ENCODE measurements around the gene GLIPR1L1. TPM values are rescaled to one million over a fixed set of nuclear protein-coding genes. Genes with fewer than 3 reads are reported as not detected.

GLIPR1L1 gene
- total and polyA plus RNA-seq, 2 experiments from 2014 or later = 4.4 TPM; not detected in 1

DNA sequence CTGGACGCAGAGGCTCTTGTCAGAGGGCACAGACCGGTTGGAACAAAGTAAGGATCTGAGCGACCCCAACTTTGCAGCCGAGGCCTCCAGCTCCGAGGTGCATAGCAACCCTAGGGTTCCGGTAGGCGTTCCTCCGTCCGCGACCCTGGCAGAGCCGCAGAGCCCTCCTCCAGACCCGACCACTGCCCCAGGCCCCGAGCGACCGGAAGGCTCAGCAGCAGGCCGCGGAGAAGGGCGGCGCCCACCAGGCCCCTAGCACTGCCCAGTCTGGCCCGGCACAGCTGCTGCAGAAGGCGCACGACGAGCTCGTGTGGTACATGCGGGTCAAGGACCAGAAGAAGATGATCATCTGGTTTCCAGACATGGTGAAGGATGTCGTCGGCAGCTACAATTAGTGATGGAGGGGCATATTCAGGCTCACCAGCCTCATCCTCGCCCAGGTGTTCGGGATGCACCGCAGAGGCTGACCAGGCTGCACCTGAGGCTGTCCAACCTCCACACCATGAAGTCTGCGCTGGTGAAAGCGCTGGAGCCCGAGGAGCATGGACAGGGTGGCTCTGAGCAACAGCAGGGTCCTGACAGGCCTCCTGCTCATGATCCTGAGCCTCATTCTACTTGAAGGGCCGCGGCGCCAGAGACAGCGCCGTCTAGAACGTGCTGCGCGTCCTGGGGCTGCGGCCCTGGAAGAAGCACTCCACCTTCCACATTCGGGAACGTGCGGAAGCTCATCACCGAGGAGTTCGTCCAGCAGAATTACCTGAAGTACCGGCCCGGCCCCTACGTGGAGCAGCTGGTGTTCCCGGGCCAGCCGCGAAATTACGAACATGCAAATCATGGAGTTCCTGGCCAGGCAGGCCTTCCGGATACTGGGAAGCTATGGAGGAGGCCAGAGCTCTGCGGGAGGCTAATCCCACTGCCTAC is 28.8 kb upstream of the GLIPR1L1 start:
- Histone ChIP-seq H4K20me1 (replicated peaks; ENCODE audit: insufficient read depth) (no peaks in the 10 kb centered on the region), H3K4me1 (ENCODE audit: insufficient read depth) (no peaks in the 10 kb centered on the region; the same call in 1 of the 2 replicates), H3K27me3 (ENCODE audit: insufficient read depth) (no peaks in the 10 kb centered on the region), H3K36me3 (ENCODE audit: insufficient read depth) (no peaks in the 10 kb centered on the region), H3K9me2 (ENCODE audit: insufficient read depth) (peaks cover 9% of the 10 kb centered on the region), H3F3A (replicated peaks; ENCODE audit: low read depth) (no peaks in the 10 kb centered on the region), H3K4me2 (no peak overlapping the region), H3K27ac (ENCODE audit: low read depth) (no peak overlapping the region), H3K4me3 (no peak overlapping the region), H3K79me2 (replicated peaks; ENCODE audit: insufficient read depth) (no peaks in the 10 kb centered on the region), H2AFZ (peak overlapping the region; percentile 40; the same call in 1 of the 2 replicates)
- Mint-ChIP-seq H3K9me3 (no peaks in the 10 kb centered on the region; the same call in 2 of the 3 replicates), H3K4me1 (no peaks in the 10 kb centered on the region; the same call in 2 of the 3 replicates), H3K4me3 (no peak overlapping the region), H3K36me3 (ENCODE audit: low read depth) (no peaks in the 10 kb centered on the region), H3K27ac (no peak overlapping the region), H3K27me3 (ENCODE audit: insufficient read depth, low read depth, poor library complexity) (peaks cover 1% of the 10 kb centered on the region)
- no peak for DNase-seq (ENCODE audit: low spot score)
- TF ChIP-seq, protein P1, sequence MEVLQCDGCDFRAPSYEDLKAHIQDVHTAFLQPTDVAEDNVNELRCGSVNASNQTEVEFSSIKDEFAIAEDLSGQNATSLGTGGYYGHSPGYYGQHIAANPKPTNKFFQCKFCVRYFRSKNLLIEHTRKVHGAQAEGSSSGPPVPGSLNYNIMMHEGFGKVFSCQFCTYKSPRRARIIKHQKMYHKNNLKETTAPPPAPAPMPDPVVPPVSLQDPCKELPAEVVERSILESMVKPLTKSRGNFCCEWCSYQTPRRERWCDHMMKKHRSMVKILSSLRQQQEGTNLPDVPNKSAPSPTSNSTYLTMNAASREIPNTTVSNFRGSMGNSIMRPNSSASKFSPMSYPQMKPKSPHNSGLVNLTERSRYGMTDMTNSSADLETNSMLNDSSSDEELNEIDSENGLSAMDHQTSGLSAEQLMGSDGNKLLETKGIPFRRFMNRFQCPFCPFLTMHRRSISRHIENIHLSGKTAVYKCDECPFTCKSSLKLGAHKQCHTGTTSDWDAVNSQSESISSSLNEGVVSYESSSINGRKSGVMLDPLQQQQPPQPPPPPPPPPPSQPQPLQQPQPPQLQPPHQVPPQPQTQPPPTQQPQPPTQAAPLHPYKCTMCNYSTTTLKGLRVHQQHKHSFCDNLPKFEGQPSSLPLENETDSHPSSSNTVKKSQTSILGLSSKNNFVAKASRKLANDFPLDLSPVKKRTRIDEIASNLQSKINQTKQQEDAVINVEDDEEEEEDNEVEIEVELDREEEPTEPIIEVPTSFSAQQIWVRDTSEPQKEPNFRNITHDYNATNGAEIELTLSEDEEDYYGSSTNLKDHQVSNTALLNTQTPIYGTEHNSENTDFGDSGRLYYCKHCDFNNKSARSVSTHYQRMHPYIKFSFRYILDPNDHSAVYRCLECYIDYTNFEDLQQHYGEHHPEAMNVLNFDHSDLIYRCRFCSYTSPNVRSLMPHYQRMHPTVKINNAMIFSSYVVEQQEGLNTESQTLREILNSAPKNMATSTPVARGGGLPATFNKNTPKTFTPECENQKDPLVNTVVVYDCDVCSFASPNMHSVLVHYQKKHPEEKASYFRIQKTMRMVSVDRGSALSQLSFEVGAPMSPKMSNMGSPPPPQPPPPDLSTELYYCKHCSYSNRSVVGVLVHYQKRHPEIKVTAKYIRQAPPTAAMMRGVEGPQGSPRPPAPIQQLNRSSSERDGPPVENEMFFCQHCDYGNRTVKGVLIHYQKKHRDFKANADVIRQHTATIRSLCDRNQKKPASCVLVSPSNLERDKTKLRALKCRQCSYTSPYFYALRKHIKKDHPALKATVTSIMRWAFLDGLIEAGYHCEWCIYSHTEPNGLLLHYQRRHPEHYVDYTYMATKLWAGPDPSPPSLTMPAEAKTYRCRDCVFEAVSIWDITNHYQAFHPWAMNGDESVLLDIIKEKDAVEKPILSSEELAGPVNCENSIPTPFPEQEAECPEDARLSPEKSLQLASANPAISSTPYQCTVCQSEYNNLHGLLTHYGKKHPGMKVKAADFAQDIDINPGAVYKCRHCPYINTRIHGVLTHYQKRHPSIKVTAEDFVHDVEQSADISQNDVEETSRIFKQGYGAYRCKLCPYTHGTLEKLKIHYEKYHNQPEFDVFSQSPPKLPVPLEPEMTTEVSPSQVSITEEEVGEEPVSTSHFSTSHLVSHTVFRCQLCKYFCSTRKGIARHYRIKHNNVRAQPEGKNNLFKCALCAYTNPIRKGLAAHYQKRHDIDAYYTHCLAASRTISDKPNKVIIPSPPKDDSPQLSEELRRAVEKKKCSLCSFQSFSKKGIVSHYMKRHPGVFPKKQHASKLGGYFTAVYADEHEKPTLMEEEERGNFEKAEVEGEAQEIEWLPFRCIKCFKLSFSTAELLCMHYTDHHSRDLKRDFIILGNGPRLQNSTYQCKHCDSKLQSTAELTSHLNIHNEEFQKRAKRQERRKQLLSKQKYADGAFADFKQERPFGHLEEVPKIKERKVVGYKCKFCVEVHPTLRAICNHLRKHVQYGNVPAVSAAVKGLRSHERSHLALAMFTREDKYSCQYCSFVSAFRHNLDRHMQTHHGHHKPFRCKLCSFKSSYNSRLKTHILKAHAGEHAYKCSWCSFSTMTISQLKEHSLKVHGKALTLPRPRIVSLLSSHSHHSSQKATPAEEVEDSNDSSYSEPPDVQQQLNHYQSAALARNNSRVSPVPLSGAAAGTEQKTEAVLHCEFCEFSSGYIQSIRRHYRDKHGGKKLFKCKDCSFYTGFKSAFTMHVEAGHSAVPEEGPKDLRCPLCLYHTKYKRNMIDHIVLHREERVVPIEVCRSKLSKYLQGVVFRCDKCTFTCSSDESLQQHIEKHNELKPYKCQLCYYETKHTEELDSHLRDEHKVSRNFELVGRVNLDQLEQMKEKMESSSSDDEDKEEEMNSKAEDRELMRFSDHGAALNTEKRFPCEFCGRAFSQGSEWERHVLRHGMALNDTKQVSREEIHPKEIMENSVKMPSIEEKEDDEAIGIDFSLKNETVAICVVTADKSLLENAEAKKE (CRISPR knock-in tag; IDR thresholded peaks at IDR 0.05) = no peak
- TF ChIP-seq ZNF331 (CRISPR knock-in tag; IDR thresholded peaks at IDR 0.05; ENCODE audit: low read depth) (no peak), CREB1 (CRISPR knock-in tag; IDR thresholded peaks at IDR 0.05; ENCODE audit: low read depth) (no peak), EZH2 (IDR thresholded peaks at IDR 0.05; ENCODE audit: low read depth, unreplicated experiment) (no peak), NANOG (IDR thresholded peaks at IDR 0.05; ENCODE audit: borderline replicate concordance) (no peak), ZNF114 (CRISPR knock-in tag; IDR thresholded peaks at IDR 0.05) (no peak), EZH2phosphoT487 (IDR thresholded peaks at IDR 0.05; ENCODE audit: unreplicated experiment) (no peak), POLR2AphosphoS5 (IDR thresholded peaks at IDR 0.05; ENCODE audit: low read depth) (no peak), JUNB (IDR thresholded peaks at IDR 0.05; ENCODE audit: unreplicated experiment) (no peak), STAT1 (IDR thresholded peaks at IDR 0.05; ENCODE audit: unreplicated experiment) (no peak)
- TF ChIP-seq, protein P2, sequence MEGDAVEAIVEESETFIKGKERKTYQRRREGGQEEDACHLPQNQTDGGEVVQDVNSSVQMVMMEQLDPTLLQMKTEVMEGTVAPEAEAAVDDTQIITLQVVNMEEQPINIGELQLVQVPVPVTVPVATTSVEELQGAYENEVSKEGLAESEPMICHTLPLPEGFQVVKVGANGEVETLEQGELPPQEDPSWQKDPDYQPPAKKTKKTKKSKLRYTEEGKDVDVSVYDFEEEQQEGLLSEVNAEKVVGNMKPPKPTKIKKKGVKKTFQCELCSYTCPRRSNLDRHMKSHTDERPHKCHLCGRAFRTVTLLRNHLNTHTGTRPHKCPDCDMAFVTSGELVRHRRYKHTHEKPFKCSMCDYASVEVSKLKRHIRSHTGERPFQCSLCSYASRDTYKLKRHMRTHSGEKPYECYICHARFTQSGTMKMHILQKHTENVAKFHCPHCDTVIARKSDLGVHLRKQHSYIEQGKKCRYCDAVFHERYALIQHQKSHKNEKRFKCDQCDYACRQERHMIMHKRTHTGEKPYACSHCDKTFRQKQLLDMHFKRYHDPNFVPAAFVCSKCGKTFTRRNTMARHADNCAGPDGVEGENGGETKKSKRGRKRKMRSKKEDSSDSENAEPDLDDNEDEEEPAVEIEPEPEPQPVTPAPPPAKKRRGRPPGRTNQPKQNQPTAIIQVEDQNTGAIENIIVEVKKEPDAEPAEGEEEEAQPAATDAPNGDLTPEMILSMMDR (conservative IDR thresholded peaks at IDR 0.05; ENCODE audit: low read depth in 2 of 2) = no peak
- TF ChIP-seq, protein P3, sequence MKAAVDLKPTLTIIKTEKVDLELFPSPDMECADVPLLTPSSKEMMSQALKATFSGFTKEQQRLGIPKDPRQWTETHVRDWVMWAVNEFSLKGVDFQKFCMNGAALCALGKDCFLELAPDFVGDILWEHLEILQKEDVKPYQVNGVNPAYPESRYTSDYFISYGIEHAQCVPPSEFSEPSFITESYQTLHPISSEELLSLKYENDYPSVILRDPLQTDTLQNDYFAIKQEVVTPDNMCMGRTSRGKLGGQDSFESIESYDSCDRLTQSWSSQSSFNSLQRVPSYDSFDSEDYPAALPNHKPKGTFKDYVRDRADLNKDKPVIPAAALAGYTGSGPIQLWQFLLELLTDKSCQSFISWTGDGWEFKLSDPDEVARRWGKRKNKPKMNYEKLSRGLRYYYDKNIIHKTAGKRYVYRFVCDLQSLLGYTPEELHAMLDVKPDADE (IDR thresholded peaks at IDR 0.05) = no peak
- TF ChIP-seq, protein P4, sequence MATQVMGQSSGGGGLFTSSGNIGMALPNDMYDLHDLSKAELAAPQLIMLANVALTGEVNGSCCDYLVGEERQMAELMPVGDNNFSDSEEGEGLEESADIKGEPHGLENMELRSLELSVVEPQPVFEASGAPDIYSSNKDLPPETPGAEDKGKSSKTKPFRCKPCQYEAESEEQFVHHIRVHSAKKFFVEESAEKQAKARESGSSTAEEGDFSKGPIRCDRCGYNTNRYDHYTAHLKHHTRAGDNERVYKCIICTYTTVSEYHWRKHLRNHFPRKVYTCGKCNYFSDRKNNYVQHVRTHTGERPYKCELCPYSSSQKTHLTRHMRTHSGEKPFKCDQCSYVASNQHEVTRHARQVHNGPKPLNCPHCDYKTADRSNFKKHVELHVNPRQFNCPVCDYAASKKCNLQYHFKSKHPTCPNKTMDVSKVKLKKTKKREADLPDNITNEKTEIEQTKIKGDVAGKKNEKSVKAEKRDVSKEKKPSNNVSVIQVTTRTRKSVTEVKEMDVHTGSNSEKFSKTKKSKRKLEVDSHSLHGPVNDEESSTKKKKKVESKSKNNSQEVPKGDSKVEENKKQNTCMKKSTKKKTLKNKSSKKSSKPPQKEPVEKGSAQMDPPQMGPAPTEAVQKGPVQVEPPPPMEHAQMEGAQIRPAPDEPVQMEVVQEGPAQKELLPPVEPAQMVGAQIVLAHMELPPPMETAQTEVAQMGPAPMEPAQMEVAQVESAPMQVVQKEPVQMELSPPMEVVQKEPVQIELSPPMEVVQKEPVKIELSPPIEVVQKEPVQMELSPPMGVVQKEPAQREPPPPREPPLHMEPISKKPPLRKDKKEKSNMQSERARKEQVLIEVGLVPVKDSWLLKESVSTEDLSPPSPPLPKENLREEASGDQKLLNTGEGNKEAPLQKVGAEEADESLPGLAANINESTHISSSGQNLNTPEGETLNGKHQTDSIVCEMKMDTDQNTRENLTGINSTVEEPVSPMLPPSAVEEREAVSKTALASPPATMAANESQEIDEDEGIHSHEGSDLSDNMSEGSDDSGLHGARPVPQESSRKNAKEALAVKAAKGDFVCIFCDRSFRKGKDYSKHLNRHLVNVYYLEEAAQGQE (IDR thresholded peaks at IDR 0.05; ENCODE audit: unreplicated experiment) = no peak
- ATAC-seq = no peak; the same call in 2 of the 3 replicates
